HEK293 (cell line): ENCODE measurements around the gene TMPRSS5.

Experiments used
- ATF2 ChIP-seq: fragments of 450-650 bp; formaldehyde crosslinking; IDR thresholded peaks from 2 replicates; pipeline ENCODE4 v1.5.1; 2016; ENCODE audit warnings: missing biosample characterization, missing genetic modification characterization, low read depth
- KLF16 ChIP-seq: fragments of 450-650 bp; formaldehyde crosslinking; IDR thresholded peaks from 2 replicates; pipeline ENCODE4 v1.5.1; 2017; ENCODE audit warnings: missing biosample characterization, missing genetic modification characterization
- KLF17 ChIP-seq: fragments of 450-650 bp; formaldehyde crosslinking; IDR thresholded peaks from 2 replicates; pipeline ENCODE4 v1.5.1; 2016; ENCODE audit warnings: missing biosample characterization, missing genetic modification characterization
- MEIS1 ChIP-seq: sonication (generic); formaldehyde crosslinking; IDR thresholded peaks from 2 replicates; pipeline ENCODE4 v1.8.1; 2022; ENCODE audit warnings: missing genetic modification reagents, mild to moderate bottlenecking, borderline replicate concordance
- OSR2 ChIP-seq: fragments of 450-650 bp; formaldehyde crosslinking; IDR thresholded peaks from 2 replicates; pipeline ENCODE4 v1.5.1; 2016; ENCODE audit warnings: missing biosample characterization, missing genetic modification characterization
- OVOL3 ChIP-seq: fragments of 450-650 bp; formaldehyde crosslinking; IDR thresholded peaks from 2 replicates; pipeline ENCODE4 v1.5.1; 2016; ENCODE audit warnings: missing biosample characterization, missing genetic modification characterization
- PRDM2 ChIP-seq: fragments of 450-650 bp; formaldehyde crosslinking; IDR thresholded peaks from 2 replicates; pipeline ENCODE4 v1.5.1; 2016; ENCODE audit warnings: missing biosample characterization, missing genetic modification characterization, borderline replicate concordance
- PRDM6 ChIP-seq: fragments of 450-650 bp; formaldehyde crosslinking; IDR thresholded peaks from 2 replicates; pipeline ENCODE4 v1.5.1; 2017; ENCODE audit warnings: missing biosample characterization, missing genetic modification characterization
- WT1 ChIP-seq: fragments of 450-650 bp; formaldehyde crosslinking; IDR thresholded peaks from 2 replicates; pipeline ENCODE4 v1.5.1; 2016; ENCODE audit warnings: missing biosample characterization, missing genetic modification characterization
- ZBTB44 ChIP-seq: fragments of 450-650 bp; IDR thresholded peaks from 2 replicates; pipeline ENCODE4 v1.5.1; 2018; ENCODE audit warnings: missing biosample characterization, mild to moderate bottlenecking, missing genetic modification characterization
- ZBTB48 ChIP-seq: fragments of 450-650 bp; formaldehyde crosslinking; IDR thresholded peaks from 2 replicates; pipeline ENCODE4 v1.5.1; 2016; ENCODE audit warnings: missing biosample characterization, missing genetic modification characterization
- ZFP41 ChIP-seq: fragments of 450-650 bp; formaldehyde crosslinking; IDR thresholded peaks from 2 replicates; pipeline ENCODE4 v1.5.1; 2016; ENCODE audit warnings: missing biosample characterization, missing genetic modification characterization, borderline replicate concordance
- ZNF223 ChIP-seq: fragments of 450-650 bp; formaldehyde crosslinking; IDR thresholded peaks from 2 replicates; pipeline ENCODE4 v1.5.1; 2016; ENCODE audit warnings: missing biosample characterization, missing genetic modification characterization
- ZNF280C ChIP-seq: fragments of 450-650 bp; formaldehyde crosslinking; IDR thresholded peaks from 2 replicates; pipeline ENCODE4 v1.5.1; 2016; ENCODE audit warnings: missing biosample characterization, missing genetic modification characterization
- ZNF335 ChIP-seq: fragments of 450-650 bp; formaldehyde crosslinking; conservative IDR thresholded peaks from 2 replicates; pipeline ENCODE4 v1.5.1; 2016; ENCODE audit warnings: missing biosample characterization, missing genetic modification characterization
- ZNF37A ChIP-seq: fragments of 450-650 bp; IDR thresholded peaks from 2 replicates; pipeline ENCODE4 v1.5.1; 2018; ENCODE audit warnings: missing biosample characterization, missing genetic modification characterization
- ZNF426 ChIP-seq: fragments of 450-650 bp; formaldehyde crosslinking; IDR thresholded peaks from 2 replicates; pipeline ENCODE4 v1.5.1; 2017; ENCODE audit warnings: missing biosample characterization, missing genetic modification characterization, mild to moderate bottlenecking, inconsistent platforms, moderate library complexity
- ZNF596 ChIP-seq: fragments of 450-650 bp; IDR thresholded peaks from 2 replicates; pipeline ENCODE4 v1.5.0; 2018; ENCODE audit warnings: missing biosample characterization, mild to moderate bottlenecking, missing genetic modification characterization, moderate library complexity
- ZNF629 ChIP-seq: fragments of 450-650 bp; formaldehyde crosslinking; IDR thresholded peaks from 2 replicates; pipeline ENCODE4 v1.5.1; 2017; ENCODE audit warnings: missing biosample characterization, missing genetic modification characterization
- ZNF639 ChIP-seq: fragments of 450-650 bp; formaldehyde crosslinking; IDR thresholded peaks from 2 replicates; pipeline ENCODE4 v1.5.1; 2016; ENCODE audit warnings: missing biosample characterization, missing genetic modification characterization
- ZXDB ChIP-seq: fragments of 450-650 bp; formaldehyde crosslinking; IDR thresholded peaks from 2 replicates; pipeline ENCODE4 v1.5.1; 2016; ENCODE audit warnings: missing biosample characterization, missing genetic modification characterization

TMPRSS5 gene

GRCh38 chr11:113681711-113682413, 24.2 kb downstream of the TMPRSS5 start (continued):
- TF ChIP-seq ZNF596 (tag by site-specific recombination), result no peak
- TF ChIP-seq ZBTB44 (tag by site-specific recombination), result peak; percentile 60
- TF ChIP-seq PRDM6, result peak; percentile 84
- TF ChIP-seq ZNF426 (tag by site-specific recombination), result no peak
- TF ChIP-seq KLF17 (tag by site-specific recombination), result 0 out of 2 replicates have a peak, but pooled peaks have one; percentile 11
- no peak for TF ChIP-seq ATF2 (tag by site-specific recombination)
- no peak for TF ChIP-seq ZBTB48 (tag by site-specific recombination)
- no peak for TF ChIP-seq ZFP41
- TF ChIP-seq ZNF639, result no peak
- peak; percentile 34; the same call in 1 of the 2 replicates for TF ChIP-seq ZXDB (tag by site-specific recombination)
- no peak for TF ChIP-seq ZNF280C (tag by site-specific recombination)
- no peak for TF ChIP-seq ZNF37A (tag by site-specific recombination)
- peak; percentile 5; the same call in 1 of the 2 replicates for TF ChIP-seq MEIS1 (CRISPR knock-in tag)
- peak; percentile 89 for TF ChIP-seq WT1 (tag by site-specific recombination)
- 0 out of 2 replicates have a peak, but pooled peaks have one; percentile 21 for TF ChIP-seq OVOL3 (tag by site-specific recombination)
- peak; percentile 75; the same call in 1 of the 2 replicates for TF ChIP-seq OSR2 (tag by site-specific recombination)
- 0 out of 2 replicates have a peak, but pooled peaks have one; percentile 23 for TF ChIP-seq ZNF223 (tag by site-specific recombination)
- TF ChIP-seq ZNF335, result peak; percentile 56
- TF ChIP-seq PRDM2, result no peak
- peak; percentile 63 for TF ChIP-seq ZNF629
- TF ChIP-seq KLF16, result no peak
